SK-N-SH treated with all-trans-retinoic acid at 6 μM for 48 hours (cell line): ENCODE data around the gene TLR3.

Source experiments
- ARNTL ChIP-seq: fragments of 450-650 bp; formaldehyde crosslinking; IDR thresholded peaks from 2 replicates; pipeline ENCODE4 v1.5.0; 2020; ENCODE audit warnings: low read depth, mild to moderate bottlenecking, moderate library complexity, borderline replicate concordance
- CREB5 ChIP-seq: fragments of 250-450 bp; sonication (Bioruptor Pico); IDR thresholded peaks from 2 replicates; pipeline ENCODE4 v1.5.1; 2020; ENCODE audit warnings: low read depth, mild to moderate bottlenecking, moderate library complexity
- ESRRG ChIP-seq: fragments of 250-450 bp; sonication (Bioruptor Pico); IDR thresholded peaks from 2 replicates; pipeline ENCODE4 v1.6.1; 2021; ENCODE audit warnings: mild to moderate bottlenecking
- SNAI2 ChIP-seq: fragments of 250-450 bp; sonication (Bioruptor Pico); IDR thresholded peaks from 2 replicates; pipeline ENCODE4 v1.5.0; 2020; ENCODE audit warnings: mild to moderate bottlenecking, moderate library complexity
- TCF4 ChIP-seq: fragments of 250-450 bp; sonication (Bioruptor Pico); IDR thresholded peaks from 2 replicates; pipeline ENCODE4 v1.8.0; 2021; ENCODE audit warnings: mild to moderate bottlenecking, moderate library complexity, borderline replicate concordance
- TSHZ2 ChIP-seq: fragments of 250-450 bp; sonication (Bioruptor Pico); IDR thresholded peaks from 2 replicates; pipeline ENCODE4 v1.5.0; 2020; ENCODE audit warnings: mild to moderate bottlenecking, moderate library complexity
- ZFP3 ChIP-seq: fragments of 250-450 bp; sonication (Bioruptor Pico); IDR thresholded peaks from 2 replicates; pipeline ENCODE4 v1.5.0; 2020; ENCODE audit warnings: mild to moderate bottlenecking, moderate library complexity
- ZFP30 ChIP-seq: fragments of 450-650 bp; formaldehyde crosslinking; IDR thresholded peaks from 2 replicates; pipeline ENCODE4 v1.5.0; 2022; ENCODE audit warnings: mild to moderate bottlenecking, moderate library complexity
- ZNF70 ChIP-seq: fragments of 450-650 bp; formaldehyde crosslinking; IDR thresholded peaks from 2 replicates; pipeline ENCODE4 v1.5.0; 2020; ENCODE audit warnings: mild to moderate bottlenecking, moderate library complexity
- TF ChIP-seq, protein P1 (sequence below): fragments of 250-450 bp; sonication (Bioruptor Pico); IDR thresholded peaks from 2 replicates; pipeline ENCODE4 v1.8.0; 2020; ENCODE audit warnings: mild to moderate bottlenecking, moderate library complexity, borderline replicate concordance

- TF ChIP-seq CREB5 (CRISPR knock-in tag) (no peak), ZFP30 (CRISPR knock-in tag) (no peak), TCF4 (CRISPR knock-in tag) (no peak), ARNTL (CRISPR knock-in tag) (no peak), SNAI2 (CRISPR knock-in tag) (no peak), ZNF70 (CRISPR knock-in tag) (no peak), ZFP3 (CRISPR knock-in tag) (no peak), ESRRG (CRISPR knock-in tag) (no peak), TSHZ2 (CRISPR knock-in tag) (no peak)
- TF ChIP-seq, protein P1, sequence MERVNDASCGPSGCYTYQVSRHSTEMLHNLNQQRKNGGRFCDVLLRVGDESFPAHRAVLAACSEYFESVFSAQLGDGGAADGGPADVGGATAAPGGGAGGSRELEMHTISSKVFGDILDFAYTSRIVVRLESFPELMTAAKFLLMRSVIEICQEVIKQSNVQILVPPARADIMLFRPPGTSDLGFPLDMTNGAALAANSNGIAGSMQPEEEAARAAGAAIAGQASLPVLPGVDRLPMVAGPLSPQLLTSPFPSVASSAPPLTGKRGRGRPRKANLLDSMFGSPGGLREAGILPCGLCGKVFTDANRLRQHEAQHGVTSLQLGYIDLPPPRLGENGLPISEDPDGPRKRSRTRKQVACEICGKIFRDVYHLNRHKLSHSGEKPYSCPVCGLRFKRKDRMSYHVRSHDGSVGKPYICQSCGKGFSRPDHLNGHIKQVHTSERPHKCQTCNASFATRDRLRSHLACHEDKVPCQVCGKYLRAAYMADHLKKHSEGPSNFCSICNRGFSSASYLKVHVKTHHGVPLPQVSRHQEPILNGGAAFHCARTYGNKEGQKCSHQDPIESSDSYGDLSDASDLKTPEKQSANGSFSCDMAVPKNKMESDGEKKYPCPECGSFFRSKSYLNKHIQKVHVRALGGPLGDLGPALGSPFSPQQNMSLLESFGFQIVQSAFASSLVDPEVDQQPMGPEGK (CRISPR knock-in tag): no peak
Observed at GRCh38 chr4:186105647-186106321, 36.8 kb downstream of the TLR3 start.
